K562 (cell line): Measurements from ENCODE around the gene FTO. TPM values are rescaled to one million over a fixed set of nuclear protein-coding genes. Genes with fewer than 3 reads are reported as not detected.

Source experiments
- ATAC-seq: fragments of 200-7000 bp; cut with Tn5 transposase; 3 replicates; pipeline ENCODE4 v1.9.1; 2020; ENCODE audit warnings: moderate library complexity
- BruUV-seq: library from RNA; stranded (reverse); fragments of 400-500 nt; replicated peaks from 2 replicates; lab custom pipeline; 2021; lab: Mats Ljungman, UMichigan
- CTCF ChIA-PET: fragments of 300-600 bp; formaldehyde crosslinking; extraction: SDS; loops from one replicate; lab custom pipeline; 2021; ENCODE audit warnings: low intra/inter-chr PET ratio; lab: Yijun Ruan, JAX
- POLR2A ChIA-PET: fragments of 300-600, 350-650 bp; sonication (Branson Sonifier 250); formaldehyde crosslinking; extraction: SDS; loops from one replicate; lab custom pipeline; 2021; ENCODE audit warnings: antibody characterized with exemption, inconsistent platforms; lab: Yijun Ruan, JAX
- DNase-seq, 4 experiments: peaks; one replicate each; pipeline versions ENCODE4 v3.0.0 to v3.0.0-alpha.2; 2011 to 2018; ENCODE audit warnings: low spot score in 3 of 4, mixed read lengths in 3 of 4; ENCODE audit errors: extremely low read depth in 1 of 4
- FAIRE-seq: peaks from 2 replicates; lab custom pipeline; 2011; peaks lifted over from hg19 to GRCh38; lab: Jason Lieb, UNC
- H2AFZ ChIP-seq: 2 replicates; pipeline ENCODE4 v1.6.0; 2011; ENCODE audit warnings: low read depth, low read length, control low read depth, inconsistent platforms
- H3K27ac ChIP-seq: fragments of 200-600 bp; 3 replicates; pipeline ENCODE4 v1.8.0; 2011; ENCODE audit warnings: low read depth, mild to moderate bottlenecking, control low read depth, inconsistent platforms, low read length, moderate library complexity, mixed read lengths; ENCODE audit errors: extremely low read depth
- H3K27me3 ChIP-seq, 2 experiments: fragments of 300-600 bp in 1 of 2; 2 replicates in 1 of 2; 3 replicates in 1 of 2; pipeline versions ENCODE4 v1.6.0 to v1.8.0; 2011; ENCODE audit warnings: inconsistent platforms in 2 of 2, low read length in 2 of 2, mild to moderate bottlenecking in 1 of 2, mixed read lengths in 1 of 2, moderate library complexity in 1 of 2; ENCODE audit not compliant: control insufficient read depth in 2 of 2, insufficient read depth in 2 of 2
- H3K36me3 ChIP-seq: fragments of 300-600 bp; 3 replicates; pipeline ENCODE4 v1.8.0; 2011; ENCODE audit warnings: mild to moderate bottlenecking, low read length, inconsistent platforms; ENCODE audit not compliant: control insufficient read depth, insufficient read depth
- H3K4me1 ChIP-seq, 2 experiments: fragments of 200-600 bp in 1 of 2; replicated peaks in 1 of 2; 2 replicates in 1 of 2; 3 replicates in 1 of 2; pipeline versions ENCODE4 v1.5.1 to v1.8.0; 2011; ENCODE audit warnings: inconsistent platforms in 2 of 2, low read length in 2 of 2, mild to moderate bottlenecking in 1 of 2, mixed read lengths in 1 of 2, moderate library complexity in 1 of 2; ENCODE audit not compliant: control insufficient read depth in 2 of 2, insufficient read depth in 2 of 2
- H3K4me2 ChIP-seq: 2 replicates; pipeline ENCODE4 v1.6.1; 2011; ENCODE audit warnings: low read length, control low read depth, inconsistent platforms, mixed read lengths; ENCODE audit not compliant: insufficient read depth
- H3K4me3 ChIP-seq: fragments of 200-600 bp; sonication (generic), shearing (Covaris generic); 2 replicates; pipeline ENCODE4 v1.5.1; 2016; ENCODE audit warnings: control low read depth, inconsistent platforms
- H3K79me2 ChIP-seq: fragments of 200-600 bp; 3 replicates; pipeline ENCODE4 v1.8.0; 2011; ENCODE audit warnings: low read length, inconsistent platforms; ENCODE audit not compliant: control insufficient read depth, insufficient read depth
- H3K9ac ChIP-seq, 2 experiments: 2 replicates each; pipeline versions ENCODE4 v1.6.0 to v1.6.1; 2011; ENCODE audit warnings: low read depth in 2 of 2, low read length in 2 of 2, control low read depth in 1 of 2, inconsistent platforms in 1 of 2, mild to moderate bottlenecking in 1 of 2, mixed read lengths in 1 of 2; ENCODE audit not compliant: insufficient read depth in 1 of 2
- H3K9me1 ChIP-seq: one replicate; pipeline ENCODE4 v1.6.0; 2011; ENCODE audit warnings: inconsistent platforms, mild to moderate bottlenecking, low read length, moderate library complexity; ENCODE audit not compliant: control insufficient read depth, insufficient read depth
- H3K9me3 ChIP-seq: replicated peaks from 2 replicates; pipeline ENCODE4 v1.5.1; 2011; ENCODE audit warnings: low read depth, low read length, inconsistent platforms; ENCODE audit not compliant: control insufficient read depth, insufficient read depth
- H4K20me1 ChIP-seq: replicated peaks from 2 replicates; pipeline ENCODE4 v1.6.1; 2011; ENCODE audit warnings: low read length, inconsistent platforms, mixed read lengths; ENCODE audit not compliant: control insufficient read depth, insufficient read depth
- AFF4 ChIP-seq: sonication (generic); formaldehyde crosslinking; IDR thresholded peaks from 2 replicates; pipeline ENCODE4 v1.8.0; 2023; ENCODE audit warnings: mild to moderate bottlenecking, missing genetic modification reagents
- BRD9 ChIP-seq: fragments of 450-650 bp; IDR thresholded peaks from 2 replicates; pipeline ENCODE4 v1.6.1; 2018; ENCODE audit warnings: low read depth; ENCODE audit not compliant: partially characterized antibody
- CCAR2 ChIP-seq: fragments of 200-400 bp; formaldehyde crosslinking; IDR thresholded peaks from 2 replicates; pipeline ENCODE4 v1.6.1; 2017; ENCODE audit warnings: mild to moderate bottlenecking, low read depth, low read length
- SMARCA5 ChIP-seq: fragments of 450-650 bp; IDR thresholded peaks from 2 replicates; pipeline ENCODE4 v1.6.1; 2016
- SP1 ChIP-seq: sonication (generic); formaldehyde crosslinking; IDR thresholded peaks from 2 replicates; pipeline ENCODE4 v1.8.1; 2022; ENCODE audit warnings: mild to moderate bottlenecking, missing genetic modification reagents
- ZNF212 ChIP-seq: fragments of 450-650 bp; formaldehyde crosslinking; IDR thresholded peaks from 2 replicates; pipeline ENCODE4 v1.4.0; 2020; ENCODE audit warnings: mild to moderate bottlenecking
- WGBS: fragments of 100-300 bp; shearing (Covaris generic); methylation state at CpG from one replicate; pipeline ENCODE4 v1.1.6; 2016; ENCODE audit warnings: low coverage, mixed read lengths; ENCODE audit not compliant: insufficient coverage; ENCODE audit errors: missing lambda C conversion rate; 5-methylcytosine and 5-hydroxymethylcytosine counted together
- in situ Hi-C: fragments of 300-500 bp; cut with MboI; formaldehyde crosslinking; loops from 4 replicates; pipeline ENCODE4 v1.15.0; 2018; ENCODE audit warnings: inconsistent platforms, mixed read lengths
- intact Hi-C: fragments of 100-400 bp; cut with micrococcal nuclease; formaldehyde crosslinking; loops from 2 replicates; pipeline ENCODE4 v1.14.2; 2022
- polyA plus RNA-seq, 8 experiments: library from polyadenylated mRNA; depleted of rRNA in 4 of 8; stranded (reverse) in 5 of 8; unstranded in 3 of 8; fragments of >200 nt; fragmentation: Nextera tagmentation in 2 of 8; fragmentation: Illumina TruSeq in 1 of 8; extraction: Ambion mirVana in 2 of 8; extraction: Trizol in 1 of 8; gene quantifications; 2 replicates each; pipeline versions ENCODE4 v1.2.1 to v1.2.3, GENCODE V29; 2011 to 2014; ENCODE audit warnings: inconsistent platforms in 1 of 8, missing spikeins in 1 of 8
- total RNA-seq, 7 experiments: library from RNA; depleted of rRNA in 6 of 7; stranded (reverse); fragments of >200 nt in 6 of 7; fragmentation: Illumina TruSeq in 2 of 7; extraction: Trizol in 2 of 7; gene quantifications; 2 replicates each; pipeline versions ENCODE4 v1.2.1 to v1.2.3, GENCODE V29; 2011 to 2021; ENCODE audit warnings: low replicate concordance in 1 of 7
- TF ChIP-seq, protein P1 (sequence below): fragments of 450-650 bp; IDR thresholded peaks from 2 replicates; pipeline ENCODE4 v1.6.1; 2017; ENCODE audit warnings: mild to moderate bottlenecking, moderate library complexity
- TF ChIP-seq, protein P2 (sequence below): fragments of 450-650 bp; formaldehyde crosslinking; IDR thresholded peaks from 2 replicates; pipeline ENCODE4 v1.4.0; 2020; ENCODE audit warnings: mild to moderate bottlenecking

FTO gene
- total and polyA plus RNA-seq, 9 of the 15 experiments (the other 6 are each of a cell fraction or from before 2014, with no cell fraction given) = 11.3 to 27.7 (median 25.5) TPM

DNA sequence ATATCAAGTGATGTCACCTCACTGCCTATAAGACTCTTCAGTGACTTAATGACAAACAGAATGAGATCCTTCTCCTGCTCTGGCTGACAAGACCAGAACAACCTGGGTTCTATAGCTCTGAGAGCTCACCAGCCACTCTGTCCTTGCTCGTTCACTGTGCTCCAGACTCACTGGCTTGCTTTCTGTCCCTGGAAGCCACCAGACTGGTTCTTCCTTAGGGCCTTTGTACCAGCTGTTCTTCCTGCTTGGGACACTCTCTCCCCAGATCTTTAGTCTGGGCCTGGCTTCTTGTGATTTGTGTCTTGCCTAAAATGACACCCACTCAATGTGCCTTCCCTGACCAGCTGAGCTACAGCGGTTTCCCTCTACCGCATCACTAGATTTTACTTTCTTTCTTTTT, 76.1 kb downstream of the FTO start:
- POLR2A ChIA-PET = no interaction called here
- WGBS = 33% methylated on average over 3 of the region's 3 CpGs
- ATAC-seq = no peak
- Histone ChIP-seq H3K9me1 (no peaks in the 10 kb centered on the region), H4K20me1 (peaks cover 9% of the 10 kb centered on the region; the same call in 1 of the 2 replicates), H3K27me3 (peaks cover 0 to 5% of the 10 kb centered on the region in 2 experiments; a peak in 2 of 5 replicates), H3K4me2 (no peak overlapping the region), H3K4me3 (no peak overlapping the region), H3K79me2 (no peaks in the 10 kb centered on the region), H3K9ac (no peak overlapping the region), H3K27ac (no peak overlapping the region), H3K36me3 (no peaks in the 10 kb centered on the region), H3K9me3 (no peaks in the 10 kb centered on the region), H2AFZ (no peak overlapping the region), H3K4me1 (no peaks in the 10 kb centered on the region; a peak in 1 of 5 replicates)
- DNase-seq = no peak
- in situ Hi-C loops = no loop called here
- TF ChIP-seq AFF4 (CRISPR knock-in tag) (no peak), SMARCA5 (no peak), SP1 (CRISPR knock-in tag) (no peak), BRD9 (no peak), CCAR2 (no peak), ZNF212 (CRISPR knock-in tag) (no peak)
- TF ChIP-seq, protein P1, sequence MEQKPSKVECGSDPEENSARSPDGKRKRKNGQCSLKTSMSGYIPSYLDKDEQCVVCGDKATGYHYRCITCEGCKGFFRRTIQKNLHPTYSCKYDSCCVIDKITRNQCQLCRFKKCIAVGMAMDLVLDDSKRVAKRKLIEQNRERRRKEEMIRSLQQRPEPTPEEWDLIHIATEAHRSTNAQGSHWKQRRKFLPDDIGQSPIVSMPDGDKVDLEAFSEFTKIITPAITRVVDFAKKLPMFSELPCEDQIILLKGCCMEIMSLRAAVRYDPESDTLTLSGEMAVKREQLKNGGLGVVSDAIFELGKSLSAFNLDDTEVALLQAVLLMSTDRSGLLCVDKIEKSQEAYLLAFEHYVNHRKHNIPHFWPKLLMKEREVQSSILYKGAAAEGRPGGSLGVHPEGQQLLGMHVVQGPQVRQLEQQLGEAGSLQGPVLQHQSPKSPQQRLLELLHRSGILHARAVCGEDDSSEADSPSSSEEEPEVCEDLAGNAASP = no peak
- TF ChIP-seq, protein P2, sequence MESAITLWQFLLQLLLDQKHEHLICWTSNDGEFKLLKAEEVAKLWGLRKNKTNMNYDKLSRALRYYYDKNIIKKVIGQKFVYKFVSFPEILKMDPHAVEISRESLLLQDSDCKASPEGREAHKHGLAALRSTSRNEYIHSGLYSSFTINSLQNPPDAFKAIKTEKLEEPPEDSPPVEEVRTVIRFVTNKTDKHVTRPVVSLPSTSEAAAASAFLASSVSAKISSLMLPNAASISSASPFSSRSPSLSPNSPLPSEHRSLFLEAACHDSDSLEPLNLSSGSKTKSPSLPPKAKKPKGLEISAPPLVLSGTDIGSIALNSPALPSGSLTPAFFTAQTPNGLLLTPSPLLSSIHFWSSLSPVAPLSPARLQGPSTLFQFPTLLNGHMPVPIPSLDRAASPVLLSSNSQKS (CRISPR knock-in tag) = no peak
- intact Hi-C loops = no loop called here
- no peak for FAIRE-seq
- no TSS peak for BruUV-seq
- CTCF ChIA-PET = no interaction called here
